Keratinocyte (primary cell): ENCODE measurements around the gene TALDO1.

Experiments
- CTCF ChIP-seq, 3 experiments: IDR thresholded peaks in 1 of 3; conservative IDR thresholded peaks in 1 of 3; optimal IDR thresholded peaks in 1 of 3; 2 replicates in 2 of 3; 3 replicates in 1 of 3; pipeline versions ENCODE3 to v1.5.1; 2011; ENCODE audit warnings: low read length in 3 of 3, mild to moderate bottlenecking in 3 of 3, moderate library complexity in 2 of 3, control low read depth in 1 of 3, inconsistent platforms in 1 of 3; ENCODE audit not compliant: insufficient read depth in 2 of 3; ENCODE audit errors: extremely low read depth in 1 of 3
- EZH2 ChIP-seq: IDR thresholded peaks from one replicate; pipeline ENCODE4 v1.6.1; 2012; ENCODE audit warnings: inconsistent platforms, mild to moderate bottlenecking, low read length, moderate library complexity

GRCh38 chr11:797296-798092, 50.2 kb downstream of the TALDO1 start:
- no peak for TF ChIP-seq EZH2
- TF ChIP-seq CTCF (optimal IDR thresholded peaks at IDR 0.05 in 1 of 3, IDR thresholded peaks at IDR 0.05 in 1 of 3, conservative IDR thresholded peaks at IDR 0.05 in 1 of 3; ENCODE audit: extremely low read depth in 1 of 3, insufficient read depth in 2 of 3, low read length in 3 of 3): no peak
